HG03280 (cell line): ENCODE measurements around the gene SMC2.

Experiments
- ATAC-seq: cut with Tn5 transposase; IDR thresholded peaks from one replicate; pipeline ENCODE4 v1.9.1; 2021; ENCODE audit warnings: mild to moderate bottlenecking, moderate library complexity; ENCODE audit not compliant: unreplicated experiment

The SMC2 gene

GRCh38 chr9:104093647-104094533, at the start of gene SMC2:
TSS of gene SMC2 (plus strand) at chr9:104094309. CDS start at chr9:104095385, 1,076 bp downstream.
- peak; percentile 92 for ATAC-seq

- no peak for ATAC-seq
Observed at GRCh38 chr9:104068546-104068945, 25.6 kb upstream of the SMC2 start.

- ATAC-seq, result no peak
Observed at GRCh38 chr9:104069288-104069687, 24.8 kb upstream of the SMC2 start.

- no peak for ATAC-seq
Observed at GRCh38 chr9:104071589-104071988, 22.5 kb upstream of the SMC2 start.

GRCh38 chr9:104073098-104073769, 20.9 kb upstream of the SMC2 start:
- ATAC-seq, result no peak

GRCh38 chr9:104073770-104074133, 20.4 kb upstream of the SMC2 start:
- no peak for ATAC-seq

GRCh38 chr9:104074876-104075275, 19.2 kb upstream of the SMC2 start:
- ATAC-seq, result no peak

GRCh38 chr9:104075801-104076753, 18.0 kb upstream of the SMC2 start:
- no peak for ATAC-seq

- ATAC-seq, result no peak
Observed at GRCh38 chr9:104078596-104078995, 15.5 kb upstream of the SMC2 start.

GRCh38 chr9:104080983-104081382, 13.1 kb upstream of the SMC2 start:
- ATAC-seq, result no peak

GRCh38 chr9:104082168-104082567, 11.9 kb upstream of the SMC2 start:
- no peak for ATAC-seq

- ATAC-seq, result no peak
Observed at GRCh38 chr9:104085525-104085924, 8.6 kb upstream of the SMC2 start.

- no peak for ATAC-seq
Observed at GRCh38 chr9:104087894-104088293, 6.2 kb upstream of the SMC2 start.

- ATAC-seq, result no peak
Observed at GRCh38 chr9:104088416-104088815, 5.7 kb upstream of the SMC2 start.

- ATAC-seq, result no peak
Observed at GRCh38 chr9:104090578-104090977, 3.5 kb upstream of the SMC2 start.

- no peak for ATAC-seq
Observed at GRCh38 chr9:104091116-104091515, 3.0 kb upstream of the SMC2 start.

- no peak for ATAC-seq
Observed at GRCh38 chr9:104091708-104092107, 2.4 kb upstream of the SMC2 start.

GRCh38 chr9:104092192-104092591, 1.9 kb upstream of the SMC2 start:
- no peak for ATAC-seq

- ATAC-seq, result no peak
Observed at GRCh38 chr9:104092875-104093600, 1.1 kb upstream of the SMC2 start.

GRCh38 chr9:104094534-104095015, 466 bp downstream of the SMC2 start:
- peak; percentile 2 for ATAC-seq
